Stimulated activated naive CD8-positive, alpha-beta T cell treated with anti-CD3 and anti-CD28 coated beads, Interleukin-15, amount 100 ng/mL, for 72 hours (primary cell): ENCODE data around the gene ANKRD63.
A peak's percentile ranks its signal among the peaks of the same experiment; 100 is the strongest.

Experiments
- ATAC-seq: fragments of 150-1000 bp; cut with Tn5 transposase; 2 replicates; pipeline ENCODE4 v1.10.0; 2021; ENCODE audit warnings: mild to moderate bottlenecking, moderate library complexity
- DNase-seq, 2 donors: peaks; one replicate each; pipeline ENCODE4 v3.0.0; 2021 to 2022
- H3K27ac Mint-ChIP-seq, 2 donors: one replicate each; pipeline ENCODE4 v1.8.0; 2022; ENCODE audit warnings: mild to moderate bottlenecking in 2 of 2, mixed read lengths in 2 of 2, moderate library complexity in 2 of 2
- H3K27me3 Mint-ChIP-seq: one replicate; pipeline ENCODE4 v1.8.0; 2022; ENCODE audit warnings: mixed read lengths
- H3K4me1 Mint-ChIP-seq: one replicate; pipeline ENCODE4 v1.8.0; 2022; ENCODE audit warnings: mild to moderate bottlenecking, mixed read lengths
- H3K4me3 Mint-ChIP-seq, 2 donors: one replicate each; pipeline ENCODE4 v1.8.0; 2022; ENCODE audit warnings: mild to moderate bottlenecking in 2 of 2, mixed read lengths in 2 of 2, moderate library complexity in 1 of 2
- H3K9me3 Mint-ChIP-seq, 2 donors: one replicate each; pipeline ENCODE4 v1.8.0; 2022; ENCODE audit warnings: mixed read lengths in 2 of 2

Gene ANKRD63

GRCh38 chr15:40239693-40240618 is 42.9 kb downstream of the ANKRD63 start:
- Mint-ChIP-seq H3K27me3 (peaks cover 56% of the 10 kb centered on the region), H3K9me3 (no peaks in the 10 kb centered on the region)
- peak; percentile 33 for ATAC-seq

GRCh38 chr15:40239404-40239692 is 43.5 kb downstream of the ANKRD63 start:
- DNase-seq (no peak), ATAC-seq (no peak)
- peaks cover 56% of the 10 kb centered on the region for H3K27me3 Mint-ChIP-seq
- H3K4me3 Mint-ChIP-seq: peak overlapping the region in 1 of 2 donors; percentile 33
- H3K27ac Mint-ChIP-seq: no peak overlapping the region
- H3K9me3 Mint-ChIP-seq: no peaks in the 10 kb centered on the region
- peaks cover 14% of the 10 kb centered on the region for H3K4me1 Mint-ChIP-seq

More at GRCh38 chr15:40239693-40240618, 42.9 kb downstream of the ANKRD63 start:
- Mint-ChIP-seq H3K4me1 (peaks cover 14% of the 10 kb centered on the region), H3K4me3 (no peak overlapping the region), H3K27ac (peak overlapping the region in 1 of 2 donors; percentile 34)
- no peak for DNase-seq

- DNase-seq (no peak), ATAC-seq (peak; percentile 58)
- H3K9me3 Mint-ChIP-seq: no peaks in the 10 kb centered on the region
- H3K4me3 Mint-ChIP-seq: peak within 1 kb of the TSS in 1 of 2 donors; percentile 45
- H3K27ac Mint-ChIP-seq: no peak within 1 kb of the TSS
- H3K27me3 Mint-ChIP-seq: peaks cover 56% of the 10 kb centered on the region
- H3K4me1 Mint-ChIP-seq: peaks cover 14% of the 10 kb centered on the region
Measured at GRCh38 chr15:40238532-40239403, 44.1 kb downstream of the ANKRD63 start, which contains the start of gene PAK6. Gene PAK6 (plus strand): TSS chr15:40239063. CDS start chr15:40264786, 25,723 bp downstream.

DNA sequence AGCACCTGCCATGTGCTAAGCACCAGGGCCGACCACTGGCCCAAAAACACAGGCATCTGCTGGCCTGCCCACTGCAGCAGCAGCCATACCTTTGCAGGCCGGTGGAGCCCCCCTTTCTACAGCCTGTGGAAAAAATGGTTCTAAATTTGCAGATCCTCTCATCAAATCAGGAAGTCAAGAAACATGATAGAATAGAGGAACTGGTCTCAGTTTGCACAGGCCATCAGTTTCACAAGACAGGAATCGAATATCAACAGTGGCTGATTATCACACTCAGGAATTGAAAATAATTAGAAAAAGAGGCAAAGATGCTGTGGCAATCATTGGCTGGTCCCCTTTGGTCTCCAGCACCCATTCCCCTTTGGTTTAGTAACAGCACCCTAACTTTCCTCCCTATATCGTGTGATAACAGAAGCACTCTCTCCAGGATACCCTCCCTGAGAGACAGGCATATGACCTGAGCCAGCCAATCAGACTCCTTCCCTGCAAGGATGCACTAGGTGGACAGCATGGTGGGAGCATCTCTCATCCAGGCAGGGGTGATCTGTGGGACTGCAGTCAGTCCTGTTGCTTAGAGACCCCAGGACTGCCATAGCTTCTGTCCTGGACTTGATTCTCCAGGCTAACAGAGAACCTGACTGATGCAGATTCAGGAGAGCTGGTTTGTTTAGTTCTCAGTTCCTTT is 47.5 kb downstream of the ANKRD63 start:
- no peaks in the 10 kb centered on the region for H3K9me3 Mint-ChIP-seq
- DNase-seq (no peak), ATAC-seq (no peak)
- H3K4me1 Mint-ChIP-seq: peaks cover 14% of the 10 kb centered on the region
- H3K27me3 Mint-ChIP-seq: peaks cover 33% of the 10 kb centered on the region
- H3K27ac Mint-ChIP-seq: no peak overlapping the region
- no peak overlapping the region for H3K4me3 Mint-ChIP-seq

DNA sequence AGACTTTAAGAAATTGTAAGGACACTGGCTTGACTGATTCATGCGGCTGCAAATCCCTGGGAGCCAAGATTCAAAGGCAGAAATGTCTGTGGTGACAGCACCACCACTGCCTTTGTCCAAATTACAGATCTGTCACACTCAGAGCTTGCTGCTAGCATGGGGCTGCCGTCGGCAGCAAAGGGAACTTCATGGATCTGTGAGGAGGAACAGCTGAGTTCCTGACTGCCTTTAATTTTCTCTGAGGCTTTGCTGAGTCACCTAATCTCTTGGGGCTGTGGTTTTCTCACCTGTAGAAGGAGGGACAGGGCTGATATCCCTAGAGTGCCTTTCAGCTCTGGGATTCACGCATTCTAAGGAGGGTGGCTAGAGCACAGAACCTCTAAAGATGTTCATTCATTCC is 48.1 kb downstream of the ANKRD63 start:
- no peak for ATAC-seq
- no peak for DNase-seq
- Mint-ChIP-seq H3K4me3 (no peak overlapping the region), H3K27me3 (peaks cover 28% of the 10 kb centered on the region), H3K27ac (peak overlapping the region in 1 of 2 donors; percentile 59), H3K9me3 (no peaks in the 10 kb centered on the region), H3K4me1 (peaks cover 14% of the 10 kb centered on the region)

GRCh38 chr15:40233727-40234577 is 48.9 kb downstream of the ANKRD63 start:
- H3K27me3 Mint-ChIP-seq: peaks cover 20% of the 10 kb centered on the region
- DNase-seq (no peak), ATAC-seq (no peak)
- no peak overlapping the region for H3K27ac Mint-ChIP-seq
- no peak overlapping the region for H3K4me3 Mint-ChIP-seq
- H3K9me3 Mint-ChIP-seq: no peaks in the 10 kb centered on the region
- peaks cover 6% of the 10 kb centered on the region for H3K4me1 Mint-ChIP-seq

DNA sequence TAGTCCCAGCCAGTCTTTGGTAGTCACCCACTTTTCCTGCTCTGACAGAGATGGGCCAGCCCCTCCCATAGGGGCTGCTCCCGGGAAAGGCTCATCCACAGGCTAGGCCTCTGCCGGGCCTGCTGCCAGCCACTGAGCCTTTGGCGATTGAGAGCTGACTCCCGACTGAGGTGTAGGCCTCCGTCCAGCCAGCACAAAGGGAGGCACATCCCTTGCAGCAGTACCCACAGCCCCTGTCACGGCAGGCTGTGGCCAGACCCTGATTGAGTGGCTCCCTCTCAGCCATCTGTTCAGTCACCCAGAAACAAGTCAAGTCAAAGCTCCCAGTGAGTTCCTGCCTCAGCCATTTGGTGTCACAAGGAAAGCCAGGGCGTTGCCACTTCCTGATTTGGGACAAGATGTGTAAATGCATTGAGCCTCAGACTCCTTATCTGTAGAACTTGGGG is 50.2 kb downstream of the ANKRD63 start:
- H3K27ac Mint-ChIP-seq: no peak overlapping the region
- H3K4me3 Mint-ChIP-seq: no peak overlapping the region
- H3K4me1 Mint-ChIP-seq: no peaks in the 10 kb centered on the region
- DNase-seq (no peak), ATAC-seq (no peak)
- H3K27me3 Mint-ChIP-seq: peaks cover 7% of the 10 kb centered on the region
- no peaks in the 10 kb centered on the region for H3K9me3 Mint-ChIP-seq
